ENCODE measurements around the gene C1orf167.

Gene C1orf167

GRCh38 chr1:11767922-11768704, 6.1 kb downstream of the C1orf167 start:
- no peak for DNase-seq

- no peak for DNase-seq
Measured at GRCh38 chr1:11768821-11769220, 6.8 kb downstream of the C1orf167 start.

GRCh38 chr1:11769274-11769673, 7.3 kb downstream of the C1orf167 start:
- no peak for DNase-seq

- DNase-seq: no peak
Measured at GRCh38 chr1:11770011-11770410, 8.0 kb downstream of the C1orf167 start.

GRCh38 chr1:11771481-11772043, 9.6 kb downstream of the C1orf167 start:
- no peak for DNase-seq

GRCh38 chr1:11772458-11772857, 10.5 kb downstream of the C1orf167 start:
- DNase-seq: no peak

GRCh38 chr1:11774753-11775152, 12.8 kb downstream of the C1orf167 start:
- DNase-seq: no peak

- DNase-seq: no peak
Measured at GRCh38 chr1:11777658-11778322, 15.8 kb downstream of the C1orf167 start.

- no peak for DNase-seq
Measured at GRCh38 chr1:11778336-11778735, 16.3 kb downstream of the C1orf167 start.

GRCh38 chr1:11778844-11779623, 17.0 kb downstream of the C1orf167 start:
- no peak for DNase-seq

- no peak for DNase-seq
Measured at GRCh38 chr1:11779715-11780379, 17.9 kb downstream of the C1orf167 start.

GRCh38 chr1:11780380-11781147, 18.6 kb downstream of the C1orf167 start:
- DNase-seq: no peak

- no peak for DNase-seq
Measured at GRCh38 chr1:11781297-11781696, 19.3 kb downstream of the C1orf167 start.

GRCh38 chr1:11782127-11782708, 20.2 kb downstream of the C1orf167 start:
- no peak for DNase-seq

GRCh38 chr1:11783556-11783955, 21.6 kb downstream of the C1orf167 start:
- no peak for DNase-seq

- no peak for DNase-seq
Measured at GRCh38 chr1:11784256-11784992, 22.4 kb downstream of the C1orf167 start.

GRCh38 chr1:11784993-11785769, 23.2 kb downstream of the C1orf167 start:
- no peak for DNase-seq

GRCh38 chr1:11786168-11786567, 24.2 kb downstream of the C1orf167 start:
- no peak for DNase-seq

- no peak for DNase-seq
Measured at GRCh38 chr1:11787251-11787803, 25.3 kb downstream of the C1orf167 start.

All from activated T-cell treated with anti-CD3 and anti-CD28 coated beads for 4 hours (primary cell).